ENCODE results near the gene MECP2. TPM values are rescaled to one million over a fixed set of nuclear protein-coding genes. Genes with fewer than 3 reads are reported as not detected.

MECP2 gene
- total RNA-seq, 4 donors from 2014 or later, result 36.8 to 71.2 (median 47.1) TPM

- TF ChIP-seq CTCF (IDR thresholded peaks at IDR 0.05; ENCODE audit: low read depth), result no peak
These were observed 76.9 kb downstream of the MECP2 start for GRCh38 chrX:154020536-154021115.

GRCh38 chrX:154019633-154020528 is 77.6 kb downstream of the MECP2 start, which contains the start of gene IRAK1:
TSS of gene IRAK1 (minus strand) at chrX:154019902. CDS start at chrX:154019812, 90 bp downstream.
- no peak for TF ChIP-seq CTCF (IDR thresholded peaks at IDR 0.05; ENCODE audit: low read depth)

- TF ChIP-seq CTCF (IDR thresholded peaks at IDR 0.05; ENCODE audit: low read depth), result no peak
These were observed 78.4 kb downstream of the MECP2 start for GRCh38 chrX:154019061-154019621.

GRCh38 chrX:154018518-154019060 is 78.9 kb downstream of the MECP2 start:
- no peak for TF ChIP-seq CTCF (IDR thresholded peaks at IDR 0.05; ENCODE audit: low read depth)

GRCh38 chrX:154017766-154018517 is 79.6 kb downstream of the MECP2 start:
- no peak for TF ChIP-seq CTCF (IDR thresholded peaks at IDR 0.05; ENCODE audit: low read depth)

GRCh38 chrX:154016366-154017076 is 81.0 kb downstream of the MECP2 start:
- TF ChIP-seq CTCF (IDR thresholded peaks at IDR 0.05; ENCODE audit: low read depth), result no peak
